HEK293 (cell line): ENCODE results near the gene NIT1.
A peak's percentile ranks its signal among the peaks of the same experiment; 100 is the strongest.

Source experiments
- GLI2 ChIP-seq: fragments of 450-650 bp; formaldehyde crosslinking; IDR thresholded peaks from 2 replicates; pipeline ENCODE4; 2017; ENCODE audit warnings: missing biosample characterization, missing genetic modification characterization, low read depth, borderline replicate concordance
- GLI4 ChIP-seq: fragments of 450-650 bp; formaldehyde crosslinking; IDR thresholded peaks from 2 replicates; pipeline ENCODE4 v1.5.1; 2016; ENCODE audit warnings: missing biosample characterization, missing genetic modification characterization
- HOXA7 ChIP-seq: sonication (generic); formaldehyde crosslinking; IDR thresholded peaks from 2 replicates; pipeline ENCODE4 v1.8.1; 2022; ENCODE audit warnings: missing genetic modification reagents, borderline replicate concordance
- HOXD13 ChIP-seq: sonication (generic); formaldehyde crosslinking; IDR thresholded peaks from 2 replicates; pipeline ENCODE4 v1.8.0; 2022; ENCODE audit warnings: missing genetic modification reagents, borderline replicate concordance
- SETDB1 ChIP-seq: IDR thresholded peaks from one replicate; pipeline ENCODE4 v1.6.1; 2017; ENCODE audit warnings: mild to moderate bottlenecking, low read length, moderate library complexity, mixed read lengths; ENCODE audit not compliant: insufficient read length
- WT1 ChIP-seq: fragments of 450-650 bp; formaldehyde crosslinking; IDR thresholded peaks from 2 replicates; pipeline ENCODE4 v1.5.1; 2016; ENCODE audit warnings: missing biosample characterization, missing genetic modification characterization
- ZBTB26 ChIP-seq: fragments of 450-650 bp; formaldehyde crosslinking; optimal IDR thresholded peaks from 2 replicates; pipeline ENCODE3; 2016; ENCODE audit warnings: missing biosample characterization, mild to moderate bottlenecking, missing genetic modification characterization
- ZEB2 ChIP-seq: fragments of 450-650 bp; formaldehyde crosslinking; IDR thresholded peaks from 2 replicates; pipeline ENCODE4 v1.5.1; 2016; ENCODE audit warnings: missing biosample characterization, missing genetic modification characterization
- ZFHX2 ChIP-seq: fragments of 450-650 bp; formaldehyde crosslinking; conservative IDR thresholded peaks from 2 replicates; pipeline ENCODE4 v1.5.1; 2016; ENCODE audit warnings: missing biosample characterization, missing genetic modification characterization
- ZNF121 ChIP-seq: fragments of 450-650 bp; formaldehyde crosslinking; IDR thresholded peaks from 2 replicates; pipeline ENCODE4 v1.5.1; 2016; ENCODE audit warnings: missing biosample characterization, missing genetic modification characterization
- ZNF140 ChIP-seq: fragments of 450-650 bp; formaldehyde crosslinking; IDR thresholded peaks from 2 replicates; pipeline ENCODE4 v1.5.1; 2016; ENCODE audit warnings: missing biosample characterization, missing genetic modification characterization
- ZNF16 ChIP-seq: fragments of 450-650 bp; formaldehyde crosslinking; IDR thresholded peaks from 2 replicates; pipeline ENCODE4 v1.5.1; 2016; ENCODE audit warnings: low read depth, missing biosample characterization, missing genetic modification characterization
- ZNF169 ChIP-seq: fragments of 450-650 bp; formaldehyde crosslinking; IDR thresholded peaks from 2 replicates; pipeline ENCODE4 v1.5.1; 2016; ENCODE audit warnings: missing biosample characterization, missing genetic modification characterization
- ZNF248 ChIP-seq: fragments of 450-650 bp; formaldehyde crosslinking; IDR thresholded peaks from 2 replicates; pipeline ENCODE4 v1.5.1; 2017; ENCODE audit warnings: missing biosample characterization, missing genetic modification characterization
- ZNF274 ChIP-seq, 2 experiments: fragments of 200-500 bp in 1 of 2; fragments of 450-650 bp in 1 of 2; sonication (Bioruptor generic) in 1 of 2; formaldehyde crosslinking in 1 of 2; IDR thresholded peaks; 2 replicates each; pipeline versions ENCODE4 v1.5.1 to v1.6.1; 2014 to 2016; ENCODE audit warnings: borderline replicate concordance in 1 of 2, inconsistent platforms in 1 of 2, low read length in 1 of 2, missing biosample characterization in 1 of 2, missing genetic modification characterization in 1 of 2
- ZNF292 ChIP-seq: fragments of 450-650 bp; formaldehyde crosslinking; IDR thresholded peaks from 2 replicates; pipeline ENCODE4 v1.5.1; 2016; ENCODE audit warnings: low read depth, missing biosample characterization, missing genetic modification characterization, borderline replicate concordance
- ZNF311 ChIP-seq: fragments of 450-650 bp; formaldehyde crosslinking; IDR thresholded peaks from 2 replicates; pipeline ENCODE4 v1.5.1; 2017; ENCODE audit warnings: missing biosample characterization, missing genetic modification characterization, borderline replicate concordance
- ZNF335 ChIP-seq: fragments of 450-650 bp; formaldehyde crosslinking; conservative IDR thresholded peaks from 2 replicates; pipeline ENCODE4 v1.5.1; 2016; ENCODE audit warnings: missing biosample characterization, missing genetic modification characterization
- ZNF404 ChIP-seq: fragments of 450-650 bp; formaldehyde crosslinking; IDR thresholded peaks from 2 replicates; pipeline ENCODE4 v1.5.1; 2017; ENCODE audit warnings: missing biosample characterization, missing genetic modification characterization
- ZNF423 ChIP-seq: fragments of 450-650 bp; formaldehyde crosslinking; IDR thresholded peaks from 2 replicates; pipeline ENCODE4 v1.5.1; 2016; ENCODE audit warnings: missing biosample characterization, missing genetic modification characterization
- ZNF670 ChIP-seq: fragments of 450-650 bp; formaldehyde crosslinking; IDR thresholded peaks from 2 replicates; pipeline ENCODE4 v1.5.1; 2016; ENCODE audit warnings: missing biosample characterization, missing genetic modification characterization, low read depth
- ZNF768 ChIP-seq: fragments of 450-650 bp; formaldehyde crosslinking; IDR thresholded peaks from 2 replicates; pipeline ENCODE4 v1.5.1; 2018; ENCODE audit warnings: missing biosample characterization, mild to moderate bottlenecking, missing genetic modification characterization
- ZNF837 ChIP-seq: fragments of 450-650 bp; formaldehyde crosslinking; IDR thresholded peaks from 2 replicates; pipeline ENCODE4 v1.5.1; 2016; ENCODE audit warnings: missing biosample characterization, missing genetic modification characterization
- TF ChIP-seq, protein P1 (sequence below): fragments of 450-650 bp; formaldehyde crosslinking; IDR thresholded peaks from 2 replicates; pipeline ENCODE4 v1.5.1; 2016; ENCODE audit warnings: missing biosample characterization, missing genetic modification characterization
- TF ChIP-seq, protein P2 (sequence below): fragments of 450-650 bp; formaldehyde crosslinking; IDR thresholded peaks from 2 replicates; pipeline ENCODE4 v1.5.1; 2016; ENCODE audit warnings: missing biosample characterization, missing genetic modification characterization
- TF ChIP-seq, protein P3 (sequence below): fragments of 450-650 bp; formaldehyde crosslinking; IDR thresholded peaks from 2 replicates; pipeline ENCODE4 v1.5.1; 2017; ENCODE audit warnings: missing biosample characterization, mild to moderate bottlenecking, missing genetic modification characterization, moderate library complexity
- TF ChIP-seq, protein P4 (sequence below): fragments of 450-650 bp; formaldehyde crosslinking; IDR thresholded peaks from 2 replicates; pipeline ENCODE4 v1.5.1; 2016; ENCODE audit warnings: missing biosample characterization, missing genetic modification characterization
- TF ChIP-seq, protein P5 (sequence below): fragments of 450-650 bp; formaldehyde crosslinking; IDR thresholded peaks from 2 replicates; pipeline ENCODE4 v1.5.1; 2016; ENCODE audit warnings: missing biosample characterization, missing genetic modification characterization

Gene NIT1

GRCh38 chr1:161074676-161075368 is 43.1 kb upstream of the NIT1 start (continued):
- TF ChIP-seq, protein P1, sequence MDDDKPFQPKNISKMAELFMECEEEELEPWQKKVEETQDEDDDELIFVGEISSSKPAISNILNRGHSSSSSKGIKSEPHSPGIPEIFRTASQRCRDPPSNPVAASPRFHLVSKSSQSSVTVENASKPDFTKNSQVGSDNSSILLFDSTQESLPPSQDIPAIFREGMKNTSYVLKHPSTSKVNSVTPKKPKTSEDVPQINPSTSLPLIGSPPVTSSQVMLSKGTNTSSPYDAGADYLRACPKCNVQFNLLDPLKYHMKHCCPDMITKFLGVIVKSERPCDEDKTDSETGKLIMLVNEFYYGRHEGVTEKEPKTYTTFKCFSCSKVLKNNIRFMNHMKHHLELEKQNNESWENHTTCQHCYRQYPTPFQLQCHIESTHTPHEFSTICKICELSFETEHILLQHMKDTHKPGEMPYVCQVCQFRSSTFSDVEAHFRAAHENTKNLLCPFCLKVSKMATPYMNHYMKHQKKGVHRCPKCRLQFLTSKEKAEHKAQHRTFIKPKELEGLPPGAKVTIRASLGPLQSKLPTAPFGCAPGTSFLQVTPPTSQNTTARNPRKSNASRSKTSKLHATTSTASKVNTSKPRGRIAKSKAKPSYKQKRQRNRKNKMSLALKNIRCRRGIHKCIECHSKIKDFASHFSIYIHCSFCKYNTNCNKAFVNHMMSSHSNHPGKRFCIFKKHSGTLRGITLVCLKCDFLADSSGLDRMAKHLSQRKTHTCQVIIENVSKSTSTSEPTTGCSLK (tag by site-specific recombination): no peak
- TF ChIP-seq ZNF248 (tag by site-specific recombination) (no peak), WT1 (tag by site-specific recombination) (no peak), ZBTB26 (tag by site-specific recombination) (no peak), ZNF423 (tag by site-specific recombination) (no peak), ZNF16 (no peak), HOXA7 (CRISPR knock-in tag) (no peak), ZNF837 (tag by site-specific recombination) (no peak), ZNF768 (no peak), GLI4 (tag by site-specific recombination) (no peak), ZNF169 (tag by site-specific recombination) (no peak), HOXD13 (CRISPR knock-in tag) (no peak), ZNF311 (tag by site-specific recombination) (no peak), ZEB2 (tag by site-specific recombination) (no peak), GLI2 (tag by site-specific recombination) (no peak), ZFHX2 (tag by site-specific recombination) (peak; percentile 59), ZNF292 (tag by site-specific recombination) (no peak), SETDB1 (no peak), ZNF274 (IDR thresholded peaks at IDR 0.05; ENCODE audit: low read length) (no peak), ZNF274 (tag by site-specific recombination; IDR thresholded peaks at IDR 0.05; ENCODE audit: borderline replicate concordance) (no peak), ZNF140 (tag by site-specific recombination) (no peak), ZNF670 (no peak), ZNF121 (tag by site-specific recombination) (no peak), ZNF335 (tag by site-specific recombination) (peak; percentile 26), ZNF404 (tag by site-specific recombination) (no peak)
- TF ChIP-seq, protein P2, sequence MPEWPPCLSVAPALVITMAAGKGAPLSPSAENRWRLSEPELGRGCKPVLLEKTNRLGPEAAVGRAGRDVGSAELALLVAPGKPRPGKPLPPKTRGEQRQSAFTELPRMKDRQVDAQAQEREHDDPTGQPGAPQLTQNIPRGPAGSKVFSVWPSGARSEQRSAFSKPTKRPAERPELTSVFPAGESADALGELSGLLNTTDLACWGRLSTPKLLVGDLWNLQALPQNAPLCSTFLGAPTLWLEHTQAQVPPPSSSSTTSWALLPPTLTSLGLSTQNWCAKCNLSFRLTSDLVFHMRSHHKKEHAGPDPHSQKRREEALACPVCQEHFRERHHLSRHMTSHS: no peak
- TF ChIP-seq, protein P3, sequence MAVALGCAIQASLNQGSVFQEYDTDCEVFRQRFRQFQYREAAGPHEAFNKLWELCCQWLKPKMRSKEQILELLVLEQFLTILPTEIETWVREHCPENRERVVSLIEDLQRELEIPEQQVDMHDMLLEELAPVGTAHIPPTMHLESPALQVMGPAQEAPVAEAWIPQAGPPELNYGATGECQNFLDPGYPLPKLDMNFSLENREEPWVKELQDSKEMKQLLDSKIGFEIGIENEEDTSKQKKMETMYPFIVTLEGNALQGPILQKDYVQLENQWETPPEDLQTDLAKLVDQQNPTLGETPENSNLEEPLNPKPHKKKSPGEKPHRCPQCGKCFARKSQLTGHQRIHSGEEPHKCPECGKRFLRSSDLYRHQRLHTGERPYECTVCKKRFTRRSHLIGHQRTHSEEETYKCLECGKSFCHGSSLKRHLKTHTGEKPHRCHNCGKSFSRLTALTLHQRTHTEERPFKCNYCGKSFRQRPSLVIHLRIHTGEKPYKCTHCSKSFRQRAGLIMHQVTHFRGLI (tag by site-specific recombination): no peak
- TF ChIP-seq, protein P4, sequence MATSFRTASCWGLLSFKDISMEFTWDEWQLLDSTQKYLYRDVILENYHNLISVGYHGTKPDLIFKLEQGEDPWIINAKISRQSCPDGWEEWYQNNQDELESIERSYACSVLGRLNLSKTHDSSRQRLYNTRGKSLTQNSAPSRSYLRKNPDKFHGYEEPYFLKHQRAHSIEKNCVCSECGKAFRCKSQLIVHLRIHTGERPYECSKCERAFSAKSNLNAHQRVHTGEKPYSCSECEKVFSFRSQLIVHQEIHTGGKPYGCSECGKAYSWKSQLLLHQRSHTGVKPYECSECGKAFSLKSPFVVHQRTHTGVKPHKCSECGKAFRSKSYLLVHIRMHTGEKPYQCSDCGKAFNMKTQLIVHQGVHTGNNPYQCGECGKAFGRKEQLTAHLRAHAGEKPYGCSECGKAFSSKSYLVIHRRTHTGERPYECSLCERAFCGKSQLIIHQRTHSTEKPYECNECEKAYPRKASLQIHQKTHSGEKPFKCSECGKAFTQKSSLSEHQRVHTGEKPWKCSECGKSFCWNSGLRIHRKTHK (tag by site-specific recombination): no peak
- TF ChIP-seq, protein P5, sequence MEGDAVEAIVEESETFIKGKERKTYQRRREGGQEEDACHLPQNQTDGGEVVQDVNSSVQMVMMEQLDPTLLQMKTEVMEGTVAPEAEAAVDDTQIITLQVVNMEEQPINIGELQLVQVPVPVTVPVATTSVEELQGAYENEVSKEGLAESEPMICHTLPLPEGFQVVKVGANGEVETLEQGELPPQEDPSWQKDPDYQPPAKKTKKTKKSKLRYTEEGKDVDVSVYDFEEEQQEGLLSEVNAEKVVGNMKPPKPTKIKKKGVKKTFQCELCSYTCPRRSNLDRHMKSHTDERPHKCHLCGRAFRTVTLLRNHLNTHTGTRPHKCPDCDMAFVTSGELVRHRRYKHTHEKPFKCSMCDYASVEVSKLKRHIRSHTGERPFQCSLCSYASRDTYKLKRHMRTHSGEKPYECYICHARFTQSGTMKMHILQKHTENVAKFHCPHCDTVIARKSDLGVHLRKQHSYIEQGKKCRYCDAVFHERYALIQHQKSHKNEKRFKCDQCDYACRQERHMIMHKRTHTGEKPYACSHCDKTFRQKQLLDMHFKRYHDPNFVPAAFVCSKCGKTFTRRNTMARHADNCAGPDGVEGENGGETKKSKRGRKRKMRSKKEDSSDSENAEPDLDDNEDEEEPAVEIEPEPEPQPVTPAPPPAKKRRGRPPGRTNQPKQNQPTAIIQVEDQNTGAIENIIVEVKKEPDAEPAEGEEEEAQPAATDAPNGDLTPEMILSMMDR: no peak
